Activated B cell treated with CpG ODN at 0.5 μM for 24 hours (primary cell): Measurements from ENCODE around the gene TMEM205. TPM values are rescaled to one million over a fixed set of nuclear protein-coding genes. Genes with fewer than 3 reads are reported as not detected.
A peak's percentile ranks its signal among the peaks of the same experiment; 100 is the strongest.
"Not testable (repeated sequence)": the region's sequence is repeated elsewhere in the genome, so short reads cannot be mapped to it uniquely, and the experiment has no call there.

Source experiments
- ATAC-seq: fragments of 200-7000 bp; cut with Tn5 transposase; one replicate; pipeline ENCODE4 v1.10.0; 2021; ENCODE audit warnings: low read depth, mild to moderate bottlenecking, moderate library complexity
- CTCF ChIA-PET: fragments of 350-600 bp; sonication (Branson Sonifier 250); formaldehyde crosslinking; loops from one replicate; lab custom pipeline; 2021; ENCODE audit warnings: antibody characterized with exemption; lab: Charles Lee
- POLR2A ChIA-PET: fragments of 350-600 bp; sonication (Branson Sonifier 250); formaldehyde crosslinking; loops from one replicate; lab custom pipeline; 2021; ENCODE audit warnings: antibody characterized with exemption; lab: Charles Lee
- DNase-seq: peaks from one replicate; pipeline ENCODE4 v3.0.0; 2022
- H3K27ac Mint-ChIP-seq: one replicate; pipeline ENCODE4 v1.8.0; 2020; ENCODE audit warnings: mixed read lengths
- H3K27me3 Mint-ChIP-seq: one replicate; pipeline ENCODE4 v1.8.0; 2021; ENCODE audit warnings: mixed read lengths
- H3K36me3 Mint-ChIP-seq: one replicate; pipeline ENCODE4 v1.8.0; 2021; ENCODE audit warnings: low read depth, mixed read lengths
- H3K4me1 Mint-ChIP-seq: one replicate; pipeline ENCODE4 v1.8.0; 2021; ENCODE audit warnings: mixed read lengths
- H3K4me3 Mint-ChIP-seq: one replicate; pipeline ENCODE4 v1.8.0; 2020; ENCODE audit warnings: mild to moderate bottlenecking, mixed read lengths
- H3K9me3 Mint-ChIP-seq: one replicate; pipeline ENCODE4 v1.8.0; 2020; ENCODE audit warnings: mixed read lengths
- intact Hi-C: fragments of 100-400 bp; cut with micrococcal nuclease; formaldehyde crosslinking; loops from one replicate; pipeline ENCODE4 v1.15.1; 2024
- total RNA-seq: library from RNA; stranded (reverse); gene quantifications from 2 replicates; pipeline ENCODE4 v1.2.3, GENCODE V29; 2022
- TF ChIP-seq, protein P1 (sequence below): fragments of 200-600 bp; IDR thresholded peaks from one replicate; pipeline ENCODE4 v1.8.0; 2022; ENCODE audit warnings: antibody characterized with exemption, mild to moderate bottlenecking

The TMEM205 gene
- total RNA-seq, 1 donor from 2014 or later = 68.1 TPM

DNA sequence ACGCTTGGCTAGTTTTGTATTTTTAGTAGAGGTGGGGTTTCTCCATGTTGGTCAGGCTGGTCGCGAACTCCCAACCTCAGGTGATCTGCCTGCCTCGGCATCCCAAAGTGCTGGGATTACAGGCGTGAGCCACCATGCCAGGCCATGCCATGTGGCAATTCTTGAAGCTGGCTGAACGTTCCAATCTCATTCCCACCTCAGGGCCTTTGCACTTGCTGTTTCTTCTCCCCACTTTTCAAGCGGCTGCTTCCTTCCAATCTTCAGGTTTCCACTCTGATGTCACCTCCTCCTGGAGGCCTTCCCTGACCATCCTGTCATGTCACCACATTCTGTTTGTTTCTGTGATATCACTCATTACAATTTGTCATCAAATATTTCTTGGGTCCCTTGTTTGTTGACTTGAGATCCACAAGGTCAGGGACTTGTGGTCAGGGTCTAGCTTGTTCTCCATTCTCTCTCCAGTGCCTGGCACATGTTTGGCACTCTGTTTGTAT is 33.8 kb upstream of the TMEM205 start:
- TF ChIP-seq, protein P1, sequence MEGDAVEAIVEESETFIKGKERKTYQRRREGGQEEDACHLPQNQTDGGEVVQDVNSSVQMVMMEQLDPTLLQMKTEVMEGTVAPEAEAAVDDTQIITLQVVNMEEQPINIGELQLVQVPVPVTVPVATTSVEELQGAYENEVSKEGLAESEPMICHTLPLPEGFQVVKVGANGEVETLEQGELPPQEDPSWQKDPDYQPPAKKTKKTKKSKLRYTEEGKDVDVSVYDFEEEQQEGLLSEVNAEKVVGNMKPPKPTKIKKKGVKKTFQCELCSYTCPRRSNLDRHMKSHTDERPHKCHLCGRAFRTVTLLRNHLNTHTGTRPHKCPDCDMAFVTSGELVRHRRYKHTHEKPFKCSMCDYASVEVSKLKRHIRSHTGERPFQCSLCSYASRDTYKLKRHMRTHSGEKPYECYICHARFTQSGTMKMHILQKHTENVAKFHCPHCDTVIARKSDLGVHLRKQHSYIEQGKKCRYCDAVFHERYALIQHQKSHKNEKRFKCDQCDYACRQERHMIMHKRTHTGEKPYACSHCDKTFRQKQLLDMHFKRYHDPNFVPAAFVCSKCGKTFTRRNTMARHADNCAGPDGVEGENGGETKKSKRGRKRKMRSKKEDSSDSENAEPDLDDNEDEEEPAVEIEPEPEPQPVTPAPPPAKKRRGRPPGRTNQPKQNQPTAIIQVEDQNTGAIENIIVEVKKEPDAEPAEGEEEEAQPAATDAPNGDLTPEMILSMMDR = no peak
- intact Hi-C loops = loop anchor here (1.0 kb wide), 1 partner anchor 87 kb away; no protein-coding TSS in a partner anchor
- ChIA-PET POLR2A (interaction anchor here (0.7 kb wide), 1 partner anchor 73 kb away, joined by 3 read pairs; no protein-coding TSS in a partner anchor), CTCF (interaction anchor here (1.0 to 2.7 kb wide), 6 partner anchors 27 to 181 kb away, joined by 3 to 27 read pairs (median 8); partner anchors contain the start of gene ELAVL3)
- Mint-ChIP-seq H3K9me3 (no peaks in the 10 kb centered on the region), H3K27me3 (no peaks in the 10 kb centered on the region), H3K27ac (peak overlapping the region; percentile 100), H3K36me3 (peaks cover 8% of the 10 kb centered on the region), H3K4me1 (peaks cover 48% of the 10 kb centered on the region), H3K4me3 (peak overlapping the region; percentile 41)
- no peak for DNase-seq
- ATAC-seq = no peak

DNA sequence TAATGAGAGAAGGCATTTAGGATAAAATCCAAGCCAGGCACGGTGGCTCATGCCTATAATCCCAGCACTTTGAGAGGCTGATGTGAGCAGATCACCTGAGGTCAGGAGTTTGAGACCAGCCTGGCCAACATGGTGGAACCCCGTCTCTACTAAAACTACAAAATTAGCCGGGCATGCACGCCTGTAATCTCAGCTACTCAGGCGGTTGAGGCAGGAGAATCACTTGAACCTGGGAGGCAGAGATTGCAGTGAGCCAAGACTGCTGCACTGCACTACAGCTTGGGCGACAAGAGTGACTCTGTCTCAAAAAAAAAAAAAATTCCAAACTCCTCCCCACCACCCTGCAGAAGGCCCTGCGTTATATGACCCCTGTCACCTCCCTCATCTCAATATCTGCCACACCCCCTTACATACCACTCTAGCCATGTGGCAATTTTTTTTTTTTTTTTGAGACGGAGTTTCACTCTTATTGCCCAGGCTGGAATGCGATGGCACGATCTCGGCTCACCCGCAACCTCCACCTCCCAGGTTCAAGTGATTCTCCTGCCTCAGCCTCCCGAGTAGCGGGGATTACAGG is 33.3 kb upstream of the TMEM205 start:
- H3K27ac Mint-ChIP-seq, POLR2A ChIA-PET, H3K27me3 Mint-ChIP-seq, intact Hi-C loops, H3K4me3 Mint-ChIP-seq, ATAC-seq, H3K36me3 Mint-ChIP-seq, H3K9me3 Mint-ChIP-seq, DNase-seq: not testable (repeated sequence)
- CTCF ChIA-PET = interaction anchor here (1.0 to 2.7 kb wide), 4 partner anchors 27 to 103 kb away, joined by 3 to 27 read pairs (median 10); partner anchors contain the start of gene ELAVL3
- peaks cover 44% of the 10 kb centered on the region for H3K4me1 Mint-ChIP-seq

DNA sequence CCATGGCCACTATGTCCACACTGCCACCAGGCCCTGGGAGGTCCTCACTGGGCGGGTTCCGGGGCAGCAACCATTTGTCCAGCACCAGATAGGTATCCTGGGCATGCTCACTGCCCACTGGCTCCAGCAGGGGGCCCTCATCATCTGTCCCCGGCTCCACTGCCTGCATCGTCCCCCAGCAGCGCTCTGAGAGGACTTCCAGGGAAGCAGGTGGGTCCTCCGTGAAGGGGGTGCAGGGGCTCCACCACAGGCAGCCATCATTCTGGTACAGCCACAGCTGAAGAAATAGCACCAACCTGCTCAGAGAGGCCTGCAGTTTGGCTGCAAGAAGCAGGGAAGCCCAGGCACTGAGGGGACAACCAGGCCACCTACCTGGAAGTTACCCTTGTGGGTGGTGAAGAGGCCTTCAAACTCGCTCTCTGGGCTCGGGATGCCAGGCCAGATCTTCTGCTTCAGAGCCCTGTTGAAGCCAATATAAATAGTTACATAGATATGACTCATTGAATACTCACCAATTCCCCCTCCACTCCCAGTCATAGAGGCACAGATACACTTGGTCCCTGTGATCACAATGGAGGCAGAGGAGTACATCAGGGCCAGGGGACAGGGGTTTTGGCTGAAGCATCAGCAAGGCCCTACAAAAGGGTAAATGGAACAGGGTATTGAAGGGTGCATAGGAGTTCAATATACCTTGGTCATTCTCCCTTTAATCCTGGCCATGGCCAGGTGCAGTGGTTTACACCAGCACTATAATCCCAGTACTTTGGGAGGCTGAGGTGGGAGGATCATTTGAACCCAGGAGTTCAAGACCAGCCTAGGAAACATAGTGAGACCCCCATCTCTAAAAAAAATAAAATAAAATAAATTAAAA is 32.5 kb upstream of the TMEM205 start:
- peaks cover 42% of the 10 kb centered on the region for H3K4me1 Mint-ChIP-seq
- CTCF ChIA-PET = interaction anchor here (1.6 kb wide), 1 partner anchor 104 kb away, joined by 8 read pairs; no protein-coding TSS in a partner anchor
- ATAC-seq = no peak
- TF ChIP-seq, protein P1 = no peak
- no peaks in the 10 kb centered on the region for H3K9me3 Mint-ChIP-seq
- intact Hi-C loops = no loop called here
- no peak overlapping the region for H3K4me3 Mint-ChIP-seq
- H3K27me3 Mint-ChIP-seq = no peaks in the 10 kb centered on the region
- no peak overlapping the region for H3K27ac Mint-ChIP-seq
- peaks cover 8% of the 10 kb centered on the region for H3K36me3 Mint-ChIP-seq
- no peak for DNase-seq
- POLR2A ChIA-PET = no interaction called here

DNA sequence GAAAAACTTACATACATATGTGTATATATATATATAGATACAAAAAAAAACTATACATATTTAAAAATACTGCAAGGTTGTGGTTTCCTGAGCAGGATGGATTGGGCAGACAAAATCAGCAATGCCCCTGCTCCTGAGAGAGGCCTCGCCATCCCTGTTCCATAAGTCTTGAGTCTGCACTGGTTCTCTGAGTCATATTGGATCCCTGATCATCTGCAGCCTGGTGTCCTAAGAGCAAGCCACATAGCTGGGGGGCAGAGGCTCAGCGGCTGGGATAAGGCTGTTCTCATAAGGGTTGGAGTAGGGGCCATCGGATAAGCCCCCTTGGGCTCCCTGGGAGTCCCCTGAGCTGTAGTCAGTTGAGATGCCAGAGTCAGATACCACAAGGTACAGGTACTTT is 31.7 kb upstream of the TMEM205 start:
- POLR2A ChIA-PET = interaction anchor here (1.2 kb wide), 1 partner anchor 105 kb away, joined by 3 read pairs; no protein-coding TSS in a partner anchor
- DNase-seq (no peak), ATAC-seq (no peak)
- H3K27me3 Mint-ChIP-seq = no peaks in the 10 kb centered on the region
- TF ChIP-seq, protein P1 = no peak
- CTCF ChIA-PET = interaction anchor here (1.4 to 1.6 kb wide), 2 partner anchors 105 to 134 kb away, joined by 3 to 8 read pairs; no protein-coding TSS in a partner anchor
- H3K27ac Mint-ChIP-seq = no peak overlapping the region
- peaks cover 8% of the 10 kb centered on the region for H3K36me3 Mint-ChIP-seq
- intact Hi-C loops = loop anchor here (1.0 kb wide), 1 partner anchor 22 kb away; the partner anchor contains the start of gene PLPPR2
- H3K4me1 Mint-ChIP-seq = peaks cover 40% of the 10 kb centered on the region
- H3K9me3 Mint-ChIP-seq = no peaks in the 10 kb centered on the region
- H3K4me3 Mint-ChIP-seq = no peak overlapping the region

DNA sequence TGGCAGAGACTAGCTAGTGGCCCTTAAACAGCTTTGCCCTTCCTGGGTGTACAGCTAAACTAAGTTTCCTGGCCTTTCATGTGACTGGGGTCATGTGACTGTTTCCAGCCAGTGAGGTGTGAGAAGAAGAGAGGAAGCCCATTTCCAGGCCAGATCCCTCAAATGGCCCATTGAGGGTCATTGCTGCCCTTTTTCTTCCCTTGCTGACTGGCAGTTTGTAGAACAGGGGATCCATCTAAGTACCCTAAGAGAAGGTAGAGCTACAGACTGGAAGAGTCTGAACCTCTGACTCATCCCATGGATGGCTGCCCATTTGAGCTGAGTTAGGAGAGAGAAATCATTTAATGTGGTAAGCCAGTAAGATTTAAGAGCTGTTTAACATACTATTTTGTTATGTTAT is 31.2 kb upstream of the TMEM205 start:
- Mint-ChIP-seq H3K9me3 (no peaks in the 10 kb centered on the region), H3K27ac (peak overlapping the region; percentile 72), H3K27me3 (no peaks in the 10 kb centered on the region), H3K36me3 (peaks cover 8% of the 10 kb centered on the region), H3K4me3 (peak overlapping the region; percentile 54), H3K4me1 (peaks cover 37% of the 10 kb centered on the region)
- intact Hi-C loops = loop anchor here (1.0 kb wide), 1 partner anchor 22 kb away; the partner anchor contains the start of gene PLPPR2
- ChIA-PET POLR2A (interaction anchor here (0.7 to 3.5 kb wide), 5 partner anchors 31 to 1390 kb away, joined by 3 to 35 read pairs (median 3); partner anchors contain the start of genes CCDC159, ODAD3, PRKCSH and TMEM205), CTCF (interaction anchor here (0.6 to 1.6 kb wide), 4 partner anchors 106 to 812 kb away, joined by 3 to 8 read pairs (median 3); no protein-coding TSS in a partner anchor)
- DNase-seq (no peak), ATAC-seq (no peak)
- TF ChIP-seq, protein P1 = no peak
